Common myeloid progenitor, CD34-positive (primary cell): ENCODE data around the gene ADGRA3.
A peak's percentile ranks its signal among the peaks of the same experiment; 100 is the strongest.

Experiments
- CTCF ChIA-PET: fragments of 350-600 bp; sonication (Branson Sonifier 250); formaldehyde crosslinking; loops from one replicate; lab custom pipeline; 2021; ENCODE audit warnings: antibody characterized with exemption; lab: Charles Lee
- POLR2A ChIA-PET: fragments of 350-600 bp; sonication (Branson Sonifier 250); formaldehyde crosslinking; loops from one replicate; lab custom pipeline; 2021; ENCODE audit warnings: antibody characterized with exemption; lab: Charles Lee
- DNase-seq, 3 donors: peaks; one replicate each; pipeline versions ENCODE4 v3.0.0 to v3.0.0-alpha.2; 2013
- H3K27ac ChIP-seq, 2 experiments: 1 replicate in 1 of 2; 2 replicates in 1 of 2; pipeline ENCODE4 v1.7.0; 2013; ENCODE audit warnings: inconsistent platforms in 2 of 2, low read length in 2 of 2, mild to moderate bottlenecking in 2 of 2, low read depth in 1 of 2, moderate library complexity in 1 of 2; ENCODE audit not compliant: severe bottlenecking in 2 of 2, insufficient read depth in 1 of 2, poor library complexity in 1 of 2
- H3K27me3 ChIP-seq, 5 experiments: replicated peaks in 2 of 5; 1 replicate in 3 of 5; 2 replicates in 2 of 5; pipeline versions ENCODE4 v1.6.1 to v1.7.0; 2013; ENCODE audit warnings: low read length in 4 of 5, mild to moderate bottlenecking in 2 of 5, moderate library complexity in 2 of 5, inconsistent platforms in 1 of 5; ENCODE audit not compliant: insufficient read depth in 5 of 5, control insufficient read depth in 4 of 5
- H3K36me3 ChIP-seq, 4 experiments: 1 replicate in 2 of 4; 2 replicates in 2 of 4; pipeline versions ENCODE4 v1.6.1 to v1.7.0; 2013; ENCODE audit warnings: low read length in 3 of 4, control low read depth in 1 of 4, mild to moderate bottlenecking in 1 of 4; ENCODE audit not compliant: control insufficient read depth in 4 of 4, insufficient read depth in 4 of 4
- H3K4me1 ChIP-seq, 4 experiments: 1 replicate in 3 of 4; 2 replicates in 1 of 4; pipeline versions ENCODE4 v1.6.1 to v1.7.1; 2013; ENCODE audit warnings: low read length in 3 of 4, mild to moderate bottlenecking in 3 of 4, control low read depth in 1 of 4, inconsistent platforms in 1 of 4, moderate library complexity in 1 of 4; ENCODE audit not compliant: control insufficient read depth in 4 of 4, insufficient read depth in 4 of 4; ENCODE audit errors: control extremely low read depth in 1 of 4
- H3K4me3 ChIP-seq, 7 experiments: 1 replicate in 4 of 7; 2 replicates in 3 of 7; pipeline versions ENCODE4 v1.5.1 to v1.7.0; 2013; ENCODE audit warnings: mild to moderate bottlenecking in 7 of 7, low read length in 6 of 7, moderate library complexity in 6 of 7, inconsistent platforms in 2 of 7, low read depth in 2 of 7, control low read depth in 1 of 7; ENCODE audit not compliant: insufficient read depth in 4 of 7, control insufficient read depth in 1 of 7; ENCODE audit errors: extremely low read depth in 1 of 7
- H3K9me3 ChIP-seq, 5 experiments: 1 replicate in 4 of 5; 2 replicates in 1 of 5; pipeline versions ENCODE4 v1.6.1 to v1.7.1; 2013; ENCODE audit warnings: low read length in 4 of 5, mild to moderate bottlenecking in 2 of 5, inconsistent platforms in 1 of 5, low read depth in 1 of 5, moderate library complexity in 1 of 5; ENCODE audit not compliant: control insufficient read depth in 4 of 5, insufficient read depth in 2 of 5; ENCODE audit errors: control extremely low read depth in 1 of 5
- WGBS: methylation state at CpG from one replicate; pipeline ENCODE4 v1.1.5; 2013; ENCODE audit not compliant: insufficient coverage; 5-methylcytosine and 5-hydroxymethylcytosine counted together

Gene ADGRA3

GRCh38 chr4:22482250-22483127 lies 33.4 kb downstream of the ADGRA3 start:
- no peaks in the 10 kb centered on the region for H3K36me3 ChIP-seq
- H3K4me3 ChIP-seq: no peak overlapping the region
- H3K27ac ChIP-seq: no peak overlapping the region
- no peaks in the 10 kb centered on the region for H3K9me3 ChIP-seq
- CTCF ChIA-PET: interaction anchor here (0.7 to 1.0 kb wide), 3 partner anchors 8 to 125 kb away, joined by 3 read pairs; no protein-coding TSS in a partner anchor
- POLR2A ChIA-PET: no interaction called here
- peak in 2 of 3 donors; percentile 19 to 28 for DNase-seq
- no peaks in the 10 kb centered on the region for H3K27me3 ChIP-seq
- 85% methylated on average over 3 of the region's 3 CpGs for WGBS
- peaks cover 14 to 37% (median 31%) of the 10 kb centered on the region in 4 experiments for H3K4me1 ChIP-seq

DNA sequence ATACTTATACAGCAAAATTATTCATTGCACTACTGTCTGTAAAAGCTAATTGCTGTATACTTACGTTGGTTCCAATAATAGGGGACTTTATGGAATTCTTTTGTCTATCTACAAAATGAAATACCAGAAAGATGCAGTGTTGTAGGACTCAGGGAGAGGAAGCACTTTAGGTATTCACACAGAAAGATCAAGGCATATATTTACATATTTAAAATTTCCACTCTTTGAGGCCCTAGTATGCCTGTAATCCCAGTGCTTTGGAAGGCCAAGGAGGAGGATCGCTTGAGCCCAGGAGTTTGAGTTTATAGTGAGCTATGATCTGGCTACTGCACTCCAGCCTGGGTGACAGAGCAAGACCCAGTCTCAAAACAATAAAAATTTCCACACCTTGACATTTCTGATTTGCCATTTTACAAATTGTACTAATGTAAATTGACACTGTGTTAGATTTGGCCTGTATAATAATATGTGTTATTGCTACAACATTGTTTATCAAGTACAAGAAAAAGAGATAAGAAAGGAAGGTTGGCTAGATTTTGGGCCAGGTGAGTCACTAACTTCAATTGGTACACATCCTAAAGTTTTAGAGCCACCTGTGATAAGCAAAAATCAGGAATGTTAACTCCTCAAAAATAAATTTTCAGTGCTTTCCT lies 35.1 kb downstream of the ADGRA3 start:
- Histone ChIP-seq H3K4me3 (no peak overlapping the region), H3K9me3 (no peaks in the 10 kb centered on the region), H3K36me3 (no peaks in the 10 kb centered on the region), H3K27me3 (no peaks in the 10 kb centered on the region), H3K27ac (no peak overlapping the region), H3K4me1 (peaks cover 12 to 29% (median 28%) of the 10 kb centered on the region in 4 experiments)
- CTCF ChIA-PET: no interaction called here
- no peak for DNase-seq
- no CpG with 5 or more reads among the region's 2 CpGs for WGBS
- POLR2A ChIA-PET: no interaction called here

DNA sequence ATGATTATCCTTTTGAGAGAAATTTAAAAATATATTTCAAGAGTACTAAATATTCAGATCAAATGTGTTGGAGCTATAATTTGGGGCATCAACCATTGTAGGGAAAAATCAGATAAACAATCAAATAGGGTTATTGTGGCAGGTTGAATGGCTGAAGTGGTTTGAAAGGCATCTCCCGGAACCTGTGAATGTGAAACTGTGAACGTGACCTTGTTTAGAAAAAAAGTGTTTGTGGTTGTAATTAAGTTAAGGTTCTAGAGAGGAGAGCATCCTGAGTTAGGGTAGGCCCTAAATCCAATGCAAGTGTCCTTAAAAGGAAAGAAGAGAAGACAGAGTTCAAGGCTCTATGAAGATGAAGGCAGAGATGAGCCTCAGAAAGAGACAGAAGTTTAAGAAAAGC lies 37.4 kb downstream of the ADGRA3 start:
- 50% methylated on average over 2 of the region's 2 CpGs for WGBS
- peaks cover 0 to 11% (median 7%) of the 10 kb centered on the region in 4 experiments for H3K4me1 ChIP-seq
- no peak overlapping the region for H3K27ac ChIP-seq
- H3K27me3 ChIP-seq: no peaks in the 10 kb centered on the region
- no peaks in the 10 kb centered on the region for H3K36me3 ChIP-seq
- ChIA-PET CTCF (interaction anchor here (1.0 to 1.4 kb wide), 2 partner anchors 9 to 11 kb away, joined by 3 read pairs; no protein-coding TSS in a partner anchor), POLR2A (no interaction called here)
- DNase-seq: no peak
- H3K9me3 ChIP-seq: no peaks in the 10 kb centered on the region
- no peak overlapping the region for H3K4me3 ChIP-seq

DNA sequence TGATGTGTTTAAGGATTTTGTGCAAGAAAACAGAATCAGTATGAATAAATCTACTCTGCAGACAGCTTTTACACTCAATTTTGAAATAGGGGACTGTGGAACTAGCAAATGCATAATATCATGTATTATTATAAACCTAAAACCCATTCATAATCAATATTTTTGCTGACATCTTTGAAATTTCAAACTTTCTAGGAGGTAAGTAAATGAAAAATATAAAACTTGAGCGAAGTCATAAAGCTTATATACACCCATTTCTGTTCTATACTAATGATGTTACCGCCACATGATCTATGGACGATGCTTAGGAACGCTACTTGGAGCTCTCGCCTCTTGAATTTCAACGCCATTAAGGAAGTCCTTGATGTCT lies 38.1 kb downstream of the ADGRA3 start:
- DNase-seq: no peak
- Histone ChIP-seq H3K4me3 (no peak overlapping the region), H3K4me1 (peaks cover 0 to 6% (median 1%) of the 10 kb centered on the region in 4 experiments), H3K27ac (no peak overlapping the region), H3K9me3 (no peaks in the 10 kb centered on the region), H3K27me3 (no peaks in the 10 kb centered on the region), H3K36me3 (no peaks in the 10 kb centered on the region)
- POLR2A ChIA-PET: no interaction called here
- WGBS: 90% methylated on average over 5 of the region's 6 CpGs
- CTCF ChIA-PET: interaction anchor here (1.0 to 1.4 kb wide), 2 partner anchors 9 to 11 kb away, joined by 3 read pairs; no protein-coding TSS in a partner anchor

DNA sequence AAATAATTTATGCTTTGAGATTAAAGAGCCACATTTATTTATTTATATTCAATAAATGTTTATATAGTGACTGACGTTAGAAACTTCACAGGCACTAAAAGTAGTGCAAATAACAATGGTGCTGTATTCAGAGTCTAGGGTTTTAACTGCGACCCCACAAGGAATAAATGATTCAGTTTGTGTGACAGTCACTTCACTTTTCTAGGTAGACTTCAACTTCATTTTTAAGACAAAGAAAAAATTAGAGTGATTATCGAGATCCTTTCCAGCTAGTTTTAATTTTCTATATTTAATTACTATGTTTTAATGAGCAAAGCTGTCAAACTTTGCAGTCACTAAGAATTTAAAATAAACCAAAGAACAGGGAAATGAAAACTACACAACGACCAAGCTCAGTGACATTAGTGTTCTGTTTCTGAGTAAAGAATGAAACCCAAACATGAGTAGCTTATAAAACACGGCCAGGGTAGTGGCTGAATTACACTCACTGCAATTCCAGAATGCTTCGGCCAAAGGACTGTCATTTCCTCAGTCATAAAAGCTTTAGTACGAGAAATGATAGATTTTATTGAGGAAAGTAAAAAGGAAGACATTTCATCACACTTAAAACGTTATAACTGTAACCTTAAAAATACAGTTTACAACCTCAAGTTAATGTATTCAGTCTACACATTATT lies 38.6 kb downstream of the ADGRA3 start:
- WGBS: 100% methylated on average over 4 of the region's 8 CpGs
- POLR2A ChIA-PET: no interaction called here
- peaks cover 0 to under 1% (median 0%) of the 10 kb centered on the region in 4 experiments for H3K4me1 ChIP-seq
- CTCF ChIA-PET: interaction anchor here (0.6 to 1.4 kb wide), 3 partner anchors 10 to 66 kb away, joined by 3 to 4 read pairs (median 3); no protein-coding TSS in a partner anchor
- no peaks in the 10 kb centered on the region for H3K27me3 ChIP-seq
- H3K27ac ChIP-seq: no peak overlapping the region
- peaks cover 0 to under 1% (median 0%) of the 10 kb centered on the region in 4 experiments for H3K36me3 ChIP-seq
- no peaks in the 10 kb centered on the region for H3K9me3 ChIP-seq
- DNase-seq: no peak
- H3K4me3 ChIP-seq: no peak overlapping the region

DNA sequence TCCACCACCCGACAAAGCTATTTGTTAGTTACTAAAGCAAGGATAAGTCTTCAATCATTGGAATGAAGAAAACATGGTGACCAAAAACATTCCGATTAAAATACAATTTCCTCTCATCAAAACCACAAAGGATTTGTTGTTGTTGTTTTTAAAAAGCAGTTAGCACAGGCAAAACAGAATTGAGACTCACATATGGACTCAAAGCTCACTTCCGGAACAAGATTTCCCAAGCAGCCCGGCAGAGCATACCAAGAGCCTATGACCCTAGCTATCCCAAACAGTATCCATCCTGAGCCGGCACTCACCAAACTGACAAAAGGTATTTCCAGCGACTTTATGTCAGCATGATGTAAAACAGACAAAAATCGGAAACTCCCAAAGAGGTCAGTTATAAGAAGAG lies 39.9 kb downstream of the ADGRA3 start:
- H3K9me3 ChIP-seq: no peaks in the 10 kb centered on the region
- peaks cover 0 to 6% (median under 1%) of the 10 kb centered on the region in 4 experiments for H3K36me3 ChIP-seq
- DNase-seq: no peak
- no peak overlapping the region for H3K27ac ChIP-seq
- H3K4me3 ChIP-seq: no peak overlapping the region
- CTCF ChIA-PET: interaction anchor here (1.4 kb wide), 1 partner anchor 15 kb away, joined by 4 read pairs; no protein-coding TSS in a partner anchor
- POLR2A ChIA-PET: no interaction called here
- no peaks in the 10 kb centered on the region for H3K4me1 ChIP-seq
- H3K27me3 ChIP-seq: no peaks in the 10 kb centered on the region
- 100% methylated on average over 2 of the region's 7 CpGs for WGBS
